Lung (tissue), 12 donors: Measurements from ENCODE around the gene ANKLE2. TPM values are rescaled to one million over a fixed set of nuclear protein-coding genes. Genes with fewer than 3 reads are reported as not detected.

ENCODE experiments used
- ATAC-seq: fragments of 200-7000 bp; cut with Tn5 transposase; one replicate; pipeline ENCODE4 v1.9.1; 2020; ENCODE audit warnings: moderate number of reproducible peaks; ENCODE audit not compliant: insufficient read depth, low FRiP score
- DNase-seq, 3 donors: peaks; one replicate each; pipeline ENCODE4 v3.0.0-alpha.2; 2013 to 2017
- H3K27ac ChIP-seq, 2 donors: one replicate each; pipeline ENCODE4 v1.5.1; 2013; ENCODE audit warnings: mild to moderate bottlenecking in 2 of 2, moderate library complexity in 2 of 2, control low read depth in 1 of 2, inconsistent platforms in 1 of 2, low read depth in 1 of 2, low read length in 1 of 2
- H3K27me3 ChIP-seq, 3 donors: one replicate each; pipeline ENCODE4 v1.5.1; 2013; ENCODE audit warnings: low read length in 2 of 3; ENCODE audit not compliant: control insufficient read depth in 3 of 3, insufficient read depth in 3 of 3
- H3K36me3 ChIP-seq, 4 donors: one replicate each; pipeline ENCODE4 v1.5.1; 2013; ENCODE audit warnings: low read length in 4 of 4, mild to moderate bottlenecking in 1 of 4, moderate library complexity in 1 of 4; ENCODE audit not compliant: control insufficient read depth in 4 of 4, insufficient read depth in 4 of 4
- H3K4me1 ChIP-seq, 5 donors: one replicate each; pipeline ENCODE4 v1.5.1; 2013; ENCODE audit warnings: low read length in 5 of 5, mild to moderate bottlenecking in 2 of 5, moderate library complexity in 1 of 5; ENCODE audit not compliant: control insufficient read depth in 5 of 5, insufficient read depth in 5 of 5
- H3K4me3 ChIP-seq: one replicate; pipeline ENCODE4 v1.5.1; 2013; ENCODE audit warnings: mild to moderate bottlenecking, control low read depth, moderate library complexity
- H3K9ac ChIP-seq, 2 donors: one replicate each; pipeline ENCODE4 v1.5.1; 2013; ENCODE audit warnings: low read length in 2 of 2, control low read depth in 1 of 2; ENCODE audit not compliant: insufficient read depth in 1 of 2
- H3K9me3 ChIP-seq, 4 donors: one replicate each; pipeline ENCODE4 v1.5.1; 2013; ENCODE audit warnings: low read length in 3 of 4, mild to moderate bottlenecking in 1 of 4, moderate library complexity in 1 of 4; ENCODE audit not compliant: control insufficient read depth in 4 of 4, insufficient read depth in 3 of 4
- WGBS, 2 donors: extraction: QIAGEN DNeasy Blood & Tissue Kit; methylation state at CpG; one replicate each; pipeline ENCODE4 v1.1.7; 2013; 5-methylcytosine and 5-hydroxymethylcytosine counted together
- polyA plus RNA-seq, 2 donors: library from polyadenylated mRNA; stranded (reverse); fragments of 200-250 nt; gene quantifications; one replicate each; pipeline ENCODE4 v1.2.1, GENCODE V29; 2013
- total RNA-seq, 2 donors: library from RNA; depleted of rRNA in 1 of 2; stranded (reverse); fragments of >200 nt in 1 of 2; gene quantifications; one replicate each; pipeline ENCODE4 v1.2.1, GENCODE V29; 2014 to 2021
- TF ChIP-seq, protein P1 (sequence below): IDR thresholded peaks from 2 replicates; pipeline ENCODE4 v1.5.1; 2012; ENCODE audit warnings: mild to moderate bottlenecking; ENCODE audit errors: control extremely low read depth, extremely low read depth
- donor health status: control.
- donor health status: control.
- donor health status: Bipolar disorder and iron deficiency.
- donor health status: healthy.
- donor health status: DM: yes; HTN: yes; CAD: no.

ANKLE2 gene
- total and polyA plus RNA-seq, 4 donors, result 35.9 to 60.5 (median 45.9) TPM

DNA sequence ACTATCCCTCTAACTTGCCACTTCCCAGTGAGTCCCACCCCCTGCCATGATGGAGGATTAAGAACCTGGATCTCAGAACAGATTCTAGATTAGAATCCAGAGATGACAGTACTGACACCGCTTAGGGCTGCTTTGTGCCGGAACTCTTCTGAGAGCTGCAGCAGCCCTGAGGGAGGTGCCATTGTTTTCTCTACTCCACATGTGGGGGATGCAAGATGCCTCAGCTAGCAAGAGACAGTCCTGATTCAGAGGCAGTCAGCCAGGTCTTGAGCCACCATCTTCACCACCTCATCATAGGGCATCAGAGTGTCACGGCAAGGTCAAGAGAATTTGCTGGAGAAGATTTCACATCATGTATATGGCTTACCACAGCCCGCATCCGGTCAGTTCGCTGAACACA lies 54.4 kb downstream of the ANKLE2 start:
- H3K36me3 ChIP-seq, result peaks cover 0 to 10% (median 3%) of the 10 kb centered on the region in 4 donors
- no peaks in the 10 kb centered on the region for H3K27me3 ChIP-seq
- H3K9ac ChIP-seq, result no peak overlapping the region
- DNase-seq, result no peak
- whole genome bisulfite sequencing, 2 donors, result 96% methylated on average over 6 of the region's 6 CpGs
- ATAC-seq, result no peak
- H3K4me1 ChIP-seq, result peaks cover 0 to 14% (median 0%) of the 10 kb centered on the region in 5 donors
- H3K9me3 ChIP-seq, result peaks cover 0 to 4% (median 0%) of the 10 kb centered on the region in 4 donors
- no peak overlapping the region for H3K27ac ChIP-seq
- H3K4me3 ChIP-seq, result no peak overlapping the region
- TF ChIP-seq, protein P1, sequence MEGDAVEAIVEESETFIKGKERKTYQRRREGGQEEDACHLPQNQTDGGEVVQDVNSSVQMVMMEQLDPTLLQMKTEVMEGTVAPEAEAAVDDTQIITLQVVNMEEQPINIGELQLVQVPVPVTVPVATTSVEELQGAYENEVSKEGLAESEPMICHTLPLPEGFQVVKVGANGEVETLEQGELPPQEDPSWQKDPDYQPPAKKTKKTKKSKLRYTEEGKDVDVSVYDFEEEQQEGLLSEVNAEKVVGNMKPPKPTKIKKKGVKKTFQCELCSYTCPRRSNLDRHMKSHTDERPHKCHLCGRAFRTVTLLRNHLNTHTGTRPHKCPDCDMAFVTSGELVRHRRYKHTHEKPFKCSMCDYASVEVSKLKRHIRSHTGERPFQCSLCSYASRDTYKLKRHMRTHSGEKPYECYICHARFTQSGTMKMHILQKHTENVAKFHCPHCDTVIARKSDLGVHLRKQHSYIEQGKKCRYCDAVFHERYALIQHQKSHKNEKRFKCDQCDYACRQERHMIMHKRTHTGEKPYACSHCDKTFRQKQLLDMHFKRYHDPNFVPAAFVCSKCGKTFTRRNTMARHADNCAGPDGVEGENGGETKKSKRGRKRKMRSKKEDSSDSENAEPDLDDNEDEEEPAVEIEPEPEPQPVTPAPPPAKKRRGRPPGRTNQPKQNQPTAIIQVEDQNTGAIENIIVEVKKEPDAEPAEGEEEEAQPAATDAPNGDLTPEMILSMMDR, result no peak

DNA sequence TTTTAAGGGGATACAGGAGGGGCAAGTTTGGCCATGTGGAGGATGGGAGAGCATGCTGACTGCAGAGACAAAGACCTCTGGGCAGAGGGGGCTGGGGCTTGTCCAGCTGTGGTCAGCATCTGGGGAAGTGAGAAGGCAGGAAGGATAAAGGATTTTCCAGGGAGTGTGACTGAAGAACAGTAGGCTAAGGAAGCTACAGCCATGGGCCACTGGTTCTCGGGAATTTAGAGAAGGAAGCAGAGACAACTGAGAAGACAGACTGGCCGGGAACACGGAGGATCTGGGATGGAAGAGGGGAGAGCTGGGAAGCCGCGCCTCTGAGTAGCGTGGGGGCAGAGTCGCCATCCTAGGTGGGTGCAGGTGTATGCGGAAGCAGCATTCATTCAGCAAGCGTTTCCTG lies 58.0 kb downstream of the ANKLE2 start:
- Histone ChIP-seq H3K27ac (no peak overlapping the region), H3K4me3 (no peak overlapping the region), H3K9ac (no peak overlapping the region), H3K4me1 (no peaks in the 10 kb centered on the region), H3K27me3 (no peaks in the 10 kb centered on the region), H3K9me3 (peaks cover 0 to 4% (median 0%) of the 10 kb centered on the region in 4 donors), H3K36me3 (peaks cover 0 to 10% (median 5%) of the 10 kb centered on the region in 4 donors)
- TF ChIP-seq, protein P1, result no peak
- DNase-seq (no peak), ATAC-seq (no peak)
- 92 to 96% methylated on average over 9 of the region's 9 CpGs for WGBS, 2 donors

DNA sequence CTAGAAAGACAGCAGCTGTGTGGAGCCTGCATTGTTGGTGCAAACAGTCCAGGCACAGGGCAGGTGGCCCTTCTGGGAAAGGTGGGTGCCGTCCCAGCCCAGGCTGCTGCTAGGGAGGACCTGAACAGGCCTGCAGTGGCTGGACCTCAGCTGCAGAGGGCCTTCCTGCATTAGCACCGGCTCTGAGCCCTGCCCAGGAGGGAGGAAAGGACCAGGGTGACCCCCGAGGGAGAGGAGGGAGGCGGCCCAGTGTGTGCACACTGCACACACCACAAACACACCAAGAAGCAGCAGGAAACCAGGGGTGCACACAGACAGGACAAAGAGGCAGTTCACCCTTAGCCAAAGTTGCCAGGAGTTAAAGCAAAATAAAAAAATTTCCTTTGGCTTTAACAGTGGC lies 59.0 kb downstream of the ANKLE2 start:
- Histone ChIP-seq H3K27me3 (no peaks in the 10 kb centered on the region), H3K9ac (no peak overlapping the region), H3K27ac (no peak overlapping the region), H3K4me1 (no peaks in the 10 kb centered on the region), H3K9me3 (peaks cover 0 to 4% (median 0%) of the 10 kb centered on the region in 4 donors), H3K36me3 (peaks cover 2 to 12% (median 6%) of the 10 kb centered on the region in 4 donors), H3K4me3 (no peak overlapping the region)
- DNase-seq (no peak), ATAC-seq (no peak)
- WGBS, 2 donors, result 75 to 78% methylated on average over 4 of the region's 4 CpGs
- TF ChIP-seq, protein P1, result no peak

DNA sequence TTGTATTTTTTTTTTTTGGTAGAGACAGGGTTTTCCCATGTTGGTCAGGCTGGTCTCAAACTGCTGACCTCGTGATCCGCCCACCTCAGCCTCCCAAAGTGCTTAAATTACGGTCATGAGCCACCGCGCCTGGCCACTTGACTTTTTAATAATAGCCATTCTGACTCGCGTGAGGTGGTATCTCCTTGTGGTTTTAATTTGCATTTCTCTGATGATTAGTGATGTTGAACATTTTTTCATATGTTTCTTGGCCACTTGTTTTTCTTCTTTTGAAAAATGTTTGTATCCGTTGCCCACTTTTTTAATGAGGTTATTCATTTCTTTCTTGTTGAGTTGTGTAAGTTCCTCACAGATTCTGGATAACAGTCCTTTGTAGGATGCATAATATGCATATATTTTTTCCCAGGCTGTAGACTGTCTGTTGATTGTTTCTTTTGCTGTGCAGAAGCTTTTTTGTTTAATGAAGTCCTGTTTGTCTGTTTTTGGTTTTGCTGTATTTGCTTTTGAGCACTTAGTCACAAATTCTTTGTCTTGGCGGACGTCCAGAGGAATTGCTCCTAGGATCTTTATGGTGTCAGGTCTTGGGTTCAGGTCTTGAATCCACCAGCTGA lies 61.3 kb downstream of the ANKLE2 start:
- ATAC-seq (no peak), DNase-seq (no peak)
- H3K9me3 ChIP-seq, result no peaks in the 10 kb centered on the region
- TF ChIP-seq, protein P1, result no peak
- H3K27me3 ChIP-seq, result no peaks in the 10 kb centered on the region
- peaks cover 4 to 10% (median 8%) of the 10 kb centered on the region in 4 donors for H3K36me3 ChIP-seq
- H3K4me1 ChIP-seq, result no peaks in the 10 kb centered on the region
- 89 to 93% methylated on average over 10 of the region's 10 CpGs for WGBS, 2 donors
- no peak overlapping the region for H3K27ac ChIP-seq
- no peak overlapping the region for H3K9ac ChIP-seq
- no peak overlapping the region for H3K4me3 ChIP-seq
